Lower leg skin (tissue), 3 donors: ENCODE measurements around the gene CHID1.

ENCODE experiments used
- POLR2A ChIP-seq, 2 donors: fragments of 450-650 bp; IDR thresholded peaks; one replicate each; pipeline ENCODE4 v1.6.1; 2016 to 2017; ENCODE audit warnings: antibody characterized with exemption in 2 of 2, mild to moderate bottlenecking in 1 of 2, moderate library complexity in 1 of 2
- TF ChIP-seq, protein P1 (sequence below), 3 donors: fragments of 450-650 bp; IDR thresholded peaks; one replicate each; pipeline ENCODE4 v1.5.1; 2016; ENCODE audit warnings: antibody characterized with exemption in 3 of 3, mild to moderate bottlenecking in 3 of 3, moderate library complexity in 2 of 3

DNA sequence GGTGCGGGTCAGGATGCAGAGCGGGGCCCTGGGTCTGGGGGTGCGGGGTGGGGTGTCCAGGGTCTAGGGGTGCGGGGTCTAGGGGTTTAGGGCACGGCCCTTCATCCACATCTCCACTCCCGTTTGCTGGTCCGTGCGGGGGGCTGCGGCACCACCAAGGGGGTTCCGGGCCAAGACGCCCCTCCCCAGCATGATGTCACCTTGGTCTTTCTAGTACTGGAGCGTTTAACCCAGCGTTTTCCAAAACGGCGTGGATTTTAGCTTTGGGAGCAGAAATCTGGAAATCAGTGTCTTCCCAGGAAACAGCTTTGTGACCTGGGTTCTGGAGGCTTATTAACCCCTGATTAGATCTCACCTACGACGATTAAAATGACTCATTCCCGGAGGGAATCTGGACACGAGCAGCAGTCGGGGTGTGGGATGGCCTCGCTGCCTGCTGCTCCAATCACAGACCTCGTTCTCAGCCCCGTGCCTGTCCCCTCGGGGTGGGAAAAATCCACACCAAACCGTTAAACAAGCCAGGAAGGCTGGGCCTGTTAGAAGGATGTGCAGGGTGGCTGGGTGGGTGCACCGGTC, 15.8 kb upstream of the CHID1 start:
- TF ChIP-seq, protein P1, sequence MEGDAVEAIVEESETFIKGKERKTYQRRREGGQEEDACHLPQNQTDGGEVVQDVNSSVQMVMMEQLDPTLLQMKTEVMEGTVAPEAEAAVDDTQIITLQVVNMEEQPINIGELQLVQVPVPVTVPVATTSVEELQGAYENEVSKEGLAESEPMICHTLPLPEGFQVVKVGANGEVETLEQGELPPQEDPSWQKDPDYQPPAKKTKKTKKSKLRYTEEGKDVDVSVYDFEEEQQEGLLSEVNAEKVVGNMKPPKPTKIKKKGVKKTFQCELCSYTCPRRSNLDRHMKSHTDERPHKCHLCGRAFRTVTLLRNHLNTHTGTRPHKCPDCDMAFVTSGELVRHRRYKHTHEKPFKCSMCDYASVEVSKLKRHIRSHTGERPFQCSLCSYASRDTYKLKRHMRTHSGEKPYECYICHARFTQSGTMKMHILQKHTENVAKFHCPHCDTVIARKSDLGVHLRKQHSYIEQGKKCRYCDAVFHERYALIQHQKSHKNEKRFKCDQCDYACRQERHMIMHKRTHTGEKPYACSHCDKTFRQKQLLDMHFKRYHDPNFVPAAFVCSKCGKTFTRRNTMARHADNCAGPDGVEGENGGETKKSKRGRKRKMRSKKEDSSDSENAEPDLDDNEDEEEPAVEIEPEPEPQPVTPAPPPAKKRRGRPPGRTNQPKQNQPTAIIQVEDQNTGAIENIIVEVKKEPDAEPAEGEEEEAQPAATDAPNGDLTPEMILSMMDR (IDR thresholded peaks at IDR 0.05), result no peak
- no peak for TF ChIP-seq POLR2A (IDR thresholded peaks at IDR 0.05)
